HG03103 (cell line): ENCODE data around the gene C3orf70.
"Not testable (repeated sequence)": the region's sequence is repeated elsewhere in the genome, so short reads cannot be mapped to it uniquely, and the experiment has no call there.

Experiments used
- ATAC-seq: cut with Tn5 transposase; IDR thresholded peaks from one replicate; pipeline ENCODE4 v1.9.1; 2021; ENCODE audit warnings: low read depth; ENCODE audit not compliant: unreplicated experiment

The C3orf70 gene

GRCh38 chr3:185151964-185152409, 873 bp downstream of the C3orf70 start:
- ATAC-seq, result no peak

- no peak for ATAC-seq
Observed at GRCh38 chr3:185151101-185151963, 1.5 kb downstream of the C3orf70 start.

GRCh38 chr3:185150561-185150960, 2.3 kb downstream of the C3orf70 start:
- ATAC-seq, result no peak

GRCh38 chr3:185149591-185149990, 3.3 kb downstream of the C3orf70 start:
- no peak for ATAC-seq

GRCh38 chr3:185145511-185145910, 7.3 kb downstream of the C3orf70 start:
- ATAC-seq, result no peak

- ATAC-seq, result no peak
Observed at GRCh38 chr3:185144784-185145183, 8.1 kb downstream of the C3orf70 start.

GRCh38 chr3:185137821-185138220, 15.0 kb downstream of the C3orf70 start:
- no peak for ATAC-seq

GRCh38 chr3:185134509-185134908, 18.4 kb downstream of the C3orf70 start:
- no peak for ATAC-seq

GRCh38 chr3:185131602-185132256, 21.1 kb downstream of the C3orf70 start:
- ATAC-seq, result no peak

- no peak for ATAC-seq
Observed at GRCh38 chr3:185129083-185129482, 23.8 kb downstream of the C3orf70 start.

- ATAC-seq, result no peak
Observed at GRCh38 chr3:185126201-185126600, 26.7 kb downstream of the C3orf70 start.

- no peak for ATAC-seq
Observed at GRCh38 chr3:185120126-185120525, 32.7 kb downstream of the C3orf70 start.

GRCh38 chr3:185115371-185115770, 37.5 kb downstream of the C3orf70 start:
- no peak for ATAC-seq

GRCh38 chr3:185114756-185115155, 38.1 kb downstream of the C3orf70 start:
- no peak for ATAC-seq

- no peak for ATAC-seq
Observed at GRCh38 chr3:185112186-185112585, 40.7 kb downstream of the C3orf70 start.

GRCh38 chr3:185109012-185109411, 43.8 kb downstream of the C3orf70 start:
- not testable (repeated sequence) for ATAC-seq

GRCh38 chr3:185106256-185106890, 46.5 kb downstream of the C3orf70 start:
- not testable (repeated sequence) for ATAC-seq

- ATAC-seq, result no peak
Observed at GRCh38 chr3:185103359-185104127, 49.3 kb downstream of the C3orf70 start.

- ATAC-seq, result no peak
Observed at GRCh38 chr3:185094697-185095096, 58.2 kb downstream of the C3orf70 start.

- ATAC-seq, result no peak
Observed at GRCh38 chr3:185093116-185093515, 59.7 kb downstream of the C3orf70 start.

- ATAC-seq, result no peak
Observed at GRCh38 chr3:185090811-185091210, 62.0 kb downstream of the C3orf70 start.
